ENCODE results near the gene HMCES.

Gene HMCES

GRCh38 chr3:129278439-129278965, at the start of gene HMCES:
Gene HMCES, plus strand, starts transcription at chr3:129278870. Its CDS starts 863 bp downstream, at chr3:129279733.
- DNase-seq (ENCODE audit: low read depth in 1 of 2, low spot score in 1 of 2): peak; percentile 91 to 93

GRCh38 chr3:129228891-129229585, 49.6 kb upstream of the HMCES start:
- DNase-seq (ENCODE audit: low read depth in 1 of 2, low spot score in 1 of 2): no peak

- no peak for DNase-seq (ENCODE audit: low read depth in 1 of 2, low spot score in 1 of 2)
These were observed 48.2 kb upstream of the HMCES start for GRCh38 chr3:129230311-129231019.

GRCh38 chr3:129231331-129232119, 47.1 kb upstream of the HMCES start:
- no peak for DNase-seq (ENCODE audit: low read depth in 1 of 2, low spot score in 1 of 2)

- no peak for DNase-seq (ENCODE audit: low read depth in 1 of 2, low spot score in 1 of 2)
These were observed 45.1 kb upstream of the HMCES start for GRCh38 chr3:129233538-129233937.

- no peak for DNase-seq (ENCODE audit: low read depth in 1 of 2, low spot score in 1 of 2)
These were observed 44.2 kb upstream of the HMCES start for GRCh38 chr3:129234441-129234840.

GRCh38 chr3:129235344-129235917, 43.2 kb upstream of the HMCES start:
- no peak for DNase-seq (ENCODE audit: low read depth in 1 of 2, low spot score in 1 of 2)

GRCh38 chr3:129238945-129239705, 39.5 kb upstream of the HMCES start:
- no peak for DNase-seq (ENCODE audit: low read depth in 1 of 2, low spot score in 1 of 2)

GRCh38 chr3:129239991-129240390, 38.7 kb upstream of the HMCES start:
- DNase-seq (ENCODE audit: low read depth in 1 of 2, low spot score in 1 of 2): no peak

- DNase-seq (ENCODE audit: low read depth in 1 of 2, low spot score in 1 of 2): no peak
These were observed 38.2 kb upstream of the HMCES start for GRCh38 chr3:129240436-129240835.

GRCh38 chr3:129245141-129245540, 33.5 kb upstream of the HMCES start:
- DNase-seq (ENCODE audit: low read depth in 1 of 2, low spot score in 1 of 2): no peak

GRCh38 chr3:129245641-129246306, 32.9 kb upstream of the HMCES start:
- peak in 1 of 2 donors; percentile 44 for DNase-seq (ENCODE audit: low read depth in 1 of 2, low spot score in 1 of 2)

GRCh38 chr3:129246636-129247035, 32.0 kb upstream of the HMCES start:
- DNase-seq (ENCODE audit: low read depth in 1 of 2, low spot score in 1 of 2): no peak

- DNase-seq (ENCODE audit: low read depth in 1 of 2, low spot score in 1 of 2): no peak
These were observed 30.2 kb upstream of the HMCES start for GRCh38 chr3:129248286-129248979.

GRCh38 chr3:129249284-129250065, 29.2 kb upstream of the HMCES start, which contains the start of gene COPG1:
Gene COPG1, plus strand, starts transcription at chr3:129249606. Its CDS starts 104 bp downstream, at chr3:129249710.
- peak; percentile 64 to 83 for DNase-seq (ENCODE audit: low read depth in 1 of 2, low spot score in 1 of 2)

GRCh38 chr3:129252748-129253147, 25.9 kb upstream of the HMCES start:
- DNase-seq (ENCODE audit: low read depth in 1 of 2, low spot score in 1 of 2): no peak

GRCh38 chr3:129254536-129255230, 24.0 kb upstream of the HMCES start:
- DNase-seq (ENCODE audit: low read depth in 1 of 2, low spot score in 1 of 2): no peak

- DNase-seq (ENCODE audit: low read depth in 1 of 2, low spot score in 1 of 2): no peak
These were observed 22.4 kb upstream of the HMCES start for GRCh38 chr3:129256270-129256669.
